Spleen (tissue), 11 donors: ENCODE data around the gene CHRM4. TPM values are rescaled to one million over a fixed set of nuclear protein-coding genes. Genes with fewer than 3 reads are reported as not detected.

Experiments
- DNase-seq: peaks from one replicate; pipeline ENCODE4 v3.0.0-alpha.2; 2020
- H3K27ac ChIP-seq, 8 donors: fragments of 200-600 bp; sonication (generic) in 7 of 8; 1 replicate in 4 of 8; 2 replicates in 4 of 8; pipeline versions ENCODE4 v1.5.0 to v1.8.0; 2016 to 2021; ENCODE audit warnings: inconsistent platforms in 4 of 8, mild to moderate bottlenecking in 4 of 8, moderate library complexity in 1 of 8
- H3K27me3 ChIP-seq, 7 donors: fragments of 200-600 bp; sonication (generic) in 6 of 7; replicated peaks in 1 of 7; 1 replicate in 4 of 7; 2 replicates in 3 of 7; pipeline versions ENCODE4 v1.5.0 to v1.8.0; 2016 to 2021; ENCODE audit warnings: inconsistent platforms in 3 of 7, mild to moderate bottlenecking in 1 of 7
- H3K36me3 ChIP-seq, 6 donors: fragments of 200-600 bp; sonication (generic) in 5 of 6; 1 replicate in 4 of 6; 2 replicates in 2 of 6; pipeline versions ENCODE4 v1.5.0 to v1.8.0; 2016 to 2021; ENCODE audit warnings: inconsistent platforms in 2 of 6
- H3K4me1 ChIP-seq, 6 donors: fragments of 200-600 bp; sonication (generic) in 5 of 6; 1 replicate in 3 of 6; 2 replicates in 3 of 6; pipeline versions ENCODE4 v1.5.0 to v1.8.0; 2016 to 2021; ENCODE audit warnings: inconsistent platforms in 3 of 6
- H3K4me3 ChIP-seq, 8 donors: fragments of 200-600 bp; sonication (generic) in 7 of 8; 1 replicate in 4 of 8; 2 replicates in 4 of 8; pipeline versions ENCODE4 v1.5.0 to v1.8.0; 2016 to 2021; ENCODE audit warnings: inconsistent platforms in 4 of 8, mild to moderate bottlenecking in 4 of 8, moderate library complexity in 2 of 8
- H3K9me3 ChIP-seq, 8 donors: fragments of 200-600 bp; sonication (generic) in 7 of 8; 1 replicate in 4 of 8; 2 replicates in 4 of 8; pipeline versions ENCODE4 v1.5.0 to v1.8.0; 2016 to 2021; ENCODE audit warnings: inconsistent platforms in 4 of 8
- CTCF ChIP-seq, 11 experiments: fragments of 200-600 bp in 7 of 11; fragments of 450-650 bp in 4 of 11; sonication (generic) in 4 of 11; IDR thresholded peaks in 8 of 11; conservative IDR thresholded peaks in 3 of 11; 1 replicate in 7 of 11; 2 replicates in 4 of 11; pipeline versions ENCODE4 v1.4.0 to v1.8.0; 2016 to 2021; ENCODE audit warnings: antibody characterized with exemption in 11 of 11, inconsistent platforms in 4 of 11, mild to moderate bottlenecking in 1 of 11
- POLR2A ChIP-seq, 3 donors: fragments of 450-650 bp; IDR thresholded peaks; one replicate each; pipeline ENCODE4 v1.5.1; 2017; ENCODE audit warnings: antibody characterized with exemption in 3 of 3, mild to moderate bottlenecking in 1 of 3
- POLR2AphosphoS5 ChIP-seq, 3 donors: sonication (generic); formaldehyde crosslinking; IDR thresholded peaks; one replicate each; pipeline ENCODE4 v1.5.1; 2017; ENCODE audit warnings: antibody characterized with exemption in 3 of 3
- WGBS, 5 donors: extraction: QIAGEN DNeasy Blood & Tissue Kit in 3 of 5; methylation state at CpG; one replicate each; pipeline versions ENCODE4 v1.1.5 to v1.1.7; 2013 to 2018; 5-methylcytosine and 5-hydroxymethylcytosine counted together
- intact Hi-C: fragments of 100-400 bp; cut with DNase I; formaldehyde crosslinking; loops from one replicate; pipeline ENCODE4 v1.15.0; 2023; ENCODE audit warnings: low total_unique reads
- microRNA-seq, 3 donors: library from miRNA; unstranded; fragments of <30 nt; microRNA quantifications; one replicate each; pipeline versions ENCODE4 to v1.1.0, GENCODE V29; 2019 to 2020
- polyA plus RNA-seq, 3 donors: library from polyadenylated mRNA; stranded (reverse); fragments of 200-250 nt; gene quantifications; one replicate each; pipeline ENCODE4 v1.2.1, GENCODE V29; 2013
- small RNA-seq, 4 donors: library from RNA; depleted of rRNA; stranded (forward); fragments of <200 nt; gene quantifications; one replicate each; pipeline ENCODE3, GENCODE V24; 2016
- total RNA-seq, 7 donors: library from RNA; depleted of rRNA in 3 of 7; stranded (reverse); fragments of >200 nt in 3 of 7; fragmentation: NEBNext Ultra II Directional in 4 of 7; extraction: Animal tissue kit (Norgen Biotek cat#: 25700) in 4 of 7; gene quantifications; one replicate each; pipeline versions ENCODE4 v1.1.0 to v1.2.1, GENCODE V29; 2016 to 2021
- donor health status: healthy with polysubstance abuse.
- donor health status: DM: no; HTN: no; CAD: no; lungs with moderate emphysema.
- donor health status: DM: no; HTN: no; CAD: no.
- donor health status: Bipolar disorder and iron deficiency.
- donor health status: healthy.
- donor health status: DM: no; HTN: no; CAD: no.
- donor health status: DM: yes; HTN: yes; CAD: no.

The CHRM4 gene
- total and polyA plus RNA-seq, 10 donors: 0.06 to 34.1 (median 3.3) TPM

GRCh38 chr11:46335271-46335670 is 56.3 kb downstream of the CHRM4 start:
- Histone ChIP-seq H3K4me1 (peaks cover 12 to 96% (median 55%) of the 10 kb centered on the region in 6 donors), H3K27me3 (peaks cover 0 to 81% (median 44%) of the 10 kb centered on the region in 7 donors), H3K9me3 (no peaks in the 10 kb centered on the region), H3K4me3 (no peak overlapping the region), H3K27ac (no peak overlapping the region), H3K36me3 (no peaks in the 10 kb centered on the region)
- no peak for DNase-seq
- 80 to 94% (median 91%) methylated on average over 6 of the region's 6 CpGs for WGBS, 5 donors
- no peak for TF ChIP-seq CTCF (IDR thresholded peaks at IDR 0.05 in 8 of 11, conservative IDR thresholded peaks at IDR 0.05 in 3 of 11)
- no peak for TF ChIP-seq POLR2AphosphoS5 (IDR thresholded peaks at IDR 0.05)
- no peak for TF ChIP-seq POLR2A (IDR thresholded peaks at IDR 0.05)
- intact Hi-C loops: no loop called here

- DNase-seq: no peak
- peaks cover 0 to 91% (median 45%) of the 10 kb centered on the region in 7 donors for H3K27me3 ChIP-seq
- H3K4me1 ChIP-seq: peaks cover 9 to 91% (median 49%) of the 10 kb centered on the region in 6 donors
- no peaks in the 10 kb centered on the region for H3K9me3 ChIP-seq
- WGBS, 5 donors: 88 to 100% (median 90%) methylated on average over 2 to 3 of the region's 3 CpGs
- TF ChIP-seq CTCF (IDR thresholded peaks at IDR 0.05 in 8 of 11, conservative IDR thresholded peaks at IDR 0.05 in 3 of 11) (no peak), POLR2A (IDR thresholded peaks at IDR 0.05) (no peak), POLR2AphosphoS5 (IDR thresholded peaks at IDR 0.05) (no peak)
- intact Hi-C loops: no loop called here
- no peaks in the 10 kb centered on the region for H3K36me3 ChIP-seq
- no peak overlapping the region for H3K4me3 ChIP-seq
- H3K27ac ChIP-seq: no peak overlapping the region
These were observed 57.4 kb downstream of the CHRM4 start for GRCh38 chr11:46334211-46334610.

Small RNA genes lying within 50 kb of the gene (microRNA-seq; reads per million reads assigned to microRNA genes)
- 0 to 0.72 (median 0.35) reads per million in 3 donors for gene MIR4688

Small RNA genes lying within 50 kb of the gene (small RNA-seq; reads per million reads assigned to genes)
- 0 to 0.15 (median 0.03) reads per million in 4 donors for gene MIR4688

Other genes with a start within 250 kb of the CHRM4 start
- gene CREB3L1, start 114.1 kb downstream of the CHRM4 start, total RNA-seq: 1 to 10 TPM; 2.0 to 8.9 (median 5.0) TPM
- gene CREB3L1, start 114.1 kb downstream of the CHRM4 start, polyA plus RNA-seq: 1 to 10 TPM in 2 of 3 donors, under 1 TPM in 1; 0.28 to 1.4 (median 1.1) TPM
- 100 to 1,000 TPM in 5 of 7 donors, 10 to 100 TPM in 2; 86.0 to 136 (median 106) TPM for gene DGKZ, start 44.3 kb downstream of the CHRM4 start, total RNA-seq
- gene DGKZ, start 44.3 kb downstream of the CHRM4 start, polyA plus RNA-seq: 10 to 100 TPM; 44.2 to 89.0 (median 60.9) TPM
- gene MDK, start 10.1 kb downstream of the CHRM4 start, total RNA-seq: 10 to 100 TPM; 22.6 to 52.8 (median 36.8) TPM
- 10 to 100 TPM; 16.2 to 26.6 (median 22.3) TPM for gene MDK, start 10.1 kb downstream of the CHRM4 start, polyA plus RNA-seq
- gene AMBRA1, start 202.2 kb upstream of the CHRM4 start, total RNA-seq: 10 to 100 TPM; 36.7 to 54.6 (median 38.9) TPM
- gene AMBRA1, start 202.2 kb upstream of the CHRM4 start, polyA plus RNA-seq: 1 to 10 TPM; 3.6 to 9.4 (median 4.3) TPM
- 1 to 10 TPM; 3.2 to 5.6 (median 4.4) TPM for gene HARBI1, start 225.5 kb upstream of the CHRM4 start, total RNA-seq
- 1 to 10 TPM; 1.4 to 3.4 (median 2.1) TPM for gene HARBI1, start 225.5 kb upstream of the CHRM4 start, polyA plus RNA-seq
- gene ATG13, start 225.8 kb upstream of the CHRM4 start, total RNA-seq: 100 to 1,000 TPM in 2 of 7 donors, 10 to 100 TPM in 5; 65.4 to 111 (median 88.7) TPM
- gene ATG13, start 225.8 kb upstream of the CHRM4 start, polyA plus RNA-seq: 10 to 100 TPM; 14.9 to 33.9 (median 15.7) TPM